ENCODE measurements around the gene PUSL1.
A peak's percentile ranks its signal among the peaks of the same experiment; 100 is the strongest.
"Not testable (repeated sequence)": the region's sequence is repeated elsewhere in the genome, so short reads cannot be mapped to it uniquely, and the experiment has no call there.

The PUSL1 gene

GRCh38 chr1:1310109-1310385 lies 1.6 kb downstream of the PUSL1 start:
- peaks cover 15% of the 10 kb centered on the region for H3K4me1 Mint-ChIP-seq
- H3K36me3 Mint-ChIP-seq, result peaks cover 3% of the 10 kb centered on the region
- H3K4me3 Mint-ChIP-seq, result peak overlapping the region; percentile 80
- H3K27me3 Mint-ChIP-seq, result no peaks in the 10 kb centered on the region
- H3K27ac Mint-ChIP-seq, result no peak overlapping the region
- no peaks in the 10 kb centered on the region for H3K9me3 Mint-ChIP-seq

DNA sequence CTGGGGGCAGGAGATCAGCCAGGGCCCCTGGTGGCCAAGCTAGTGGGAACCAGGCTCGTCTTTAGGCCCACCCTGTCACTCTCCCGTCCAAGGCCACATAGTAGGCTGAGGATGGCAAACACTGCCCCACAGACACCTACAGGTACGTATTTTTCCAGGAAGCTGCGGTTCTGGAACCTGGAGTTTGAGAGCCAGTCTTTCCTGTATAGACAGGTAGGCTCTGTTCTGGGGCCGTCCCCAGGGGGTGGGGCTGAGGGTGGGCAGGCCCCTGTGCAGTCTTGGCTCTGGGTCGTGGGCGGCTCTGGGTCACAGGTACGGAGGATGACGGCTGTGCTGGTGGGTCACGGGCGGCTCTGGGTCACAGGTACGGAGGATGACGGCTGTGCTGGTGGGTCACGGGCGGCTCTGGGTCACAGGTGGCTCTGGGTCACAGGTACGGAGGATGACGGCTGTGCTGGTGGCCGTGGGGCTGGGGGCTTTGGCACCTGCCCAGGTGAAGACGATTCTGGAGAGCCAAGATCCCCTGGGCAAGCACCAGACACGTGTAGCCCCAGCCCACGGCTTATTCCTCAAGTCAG lies 2.2 kb downstream of the PUSL1 start:
- no peaks in the 10 kb centered on the region for H3K9me3 Mint-ChIP-seq
- peak overlapping the region; percentile 61 for H3K4me3 Mint-ChIP-seq
- peaks cover 15% of the 10 kb centered on the region for H3K4me1 Mint-ChIP-seq
- H3K27me3 Mint-ChIP-seq, result no peaks in the 10 kb centered on the region
- H3K36me3 Mint-ChIP-seq, result peaks cover 3% of the 10 kb centered on the region
- H3K27ac Mint-ChIP-seq, result no peak overlapping the region

DNA sequence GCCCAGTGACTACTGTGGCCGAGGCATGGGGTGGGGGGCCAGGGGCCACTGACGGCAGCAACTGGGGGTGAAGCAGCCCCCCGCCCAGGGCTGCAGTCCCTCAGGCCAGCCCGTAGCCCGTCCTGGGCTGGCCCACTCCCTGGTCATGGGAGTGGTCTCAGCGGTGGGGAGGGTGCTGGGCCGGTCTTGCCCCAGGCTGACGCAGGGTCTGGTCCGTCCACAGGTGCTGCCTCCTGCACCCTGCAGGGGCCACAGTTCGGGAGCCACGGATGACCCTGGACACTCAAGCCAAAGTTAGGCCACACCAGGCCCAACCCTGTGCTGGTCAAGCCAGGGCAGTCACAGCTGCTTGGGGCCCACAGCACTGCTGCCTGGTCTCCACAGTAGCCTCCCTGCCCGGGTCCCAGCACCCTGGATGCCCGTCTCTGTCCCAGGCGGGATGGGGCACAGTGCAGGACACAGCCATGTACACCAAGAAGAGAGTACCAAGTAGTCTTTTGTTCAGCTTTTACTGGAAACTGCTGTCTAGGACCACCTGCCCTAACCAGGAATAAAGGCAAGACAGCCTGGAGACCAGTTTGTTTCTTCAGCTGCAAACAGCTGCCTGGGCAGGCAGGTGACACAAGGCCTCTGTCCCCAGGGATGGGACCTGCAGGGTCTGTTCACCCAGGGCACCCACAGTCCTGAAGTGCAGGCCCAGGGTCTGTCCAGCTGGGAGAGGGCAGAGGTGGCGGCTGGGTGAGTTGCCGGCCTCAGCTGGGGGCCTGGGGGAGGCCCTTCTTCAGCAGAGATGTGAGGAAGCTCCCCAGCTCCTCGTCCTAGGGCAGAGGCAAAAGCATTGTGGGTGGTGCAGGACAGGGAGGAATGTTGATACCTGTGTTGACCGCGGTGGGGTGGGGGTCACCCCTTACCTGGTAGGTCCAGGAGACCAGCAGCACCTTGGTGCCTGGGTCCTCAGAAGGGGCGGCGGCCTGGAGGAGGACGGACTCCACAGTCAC lies 3.0 kb downstream of the PUSL1 start:
- Mint-ChIP-seq H3K4me3 (no peak overlapping the region), H3K36me3 (peaks cover 3% of the 10 kb centered on the region), H3K9me3 (no peaks in the 10 kb centered on the region), H3K27ac (no peak overlapping the region), H3K27me3 (no peaks in the 10 kb centered on the region), H3K4me1 (peaks cover 8% of the 10 kb centered on the region)

DNA sequence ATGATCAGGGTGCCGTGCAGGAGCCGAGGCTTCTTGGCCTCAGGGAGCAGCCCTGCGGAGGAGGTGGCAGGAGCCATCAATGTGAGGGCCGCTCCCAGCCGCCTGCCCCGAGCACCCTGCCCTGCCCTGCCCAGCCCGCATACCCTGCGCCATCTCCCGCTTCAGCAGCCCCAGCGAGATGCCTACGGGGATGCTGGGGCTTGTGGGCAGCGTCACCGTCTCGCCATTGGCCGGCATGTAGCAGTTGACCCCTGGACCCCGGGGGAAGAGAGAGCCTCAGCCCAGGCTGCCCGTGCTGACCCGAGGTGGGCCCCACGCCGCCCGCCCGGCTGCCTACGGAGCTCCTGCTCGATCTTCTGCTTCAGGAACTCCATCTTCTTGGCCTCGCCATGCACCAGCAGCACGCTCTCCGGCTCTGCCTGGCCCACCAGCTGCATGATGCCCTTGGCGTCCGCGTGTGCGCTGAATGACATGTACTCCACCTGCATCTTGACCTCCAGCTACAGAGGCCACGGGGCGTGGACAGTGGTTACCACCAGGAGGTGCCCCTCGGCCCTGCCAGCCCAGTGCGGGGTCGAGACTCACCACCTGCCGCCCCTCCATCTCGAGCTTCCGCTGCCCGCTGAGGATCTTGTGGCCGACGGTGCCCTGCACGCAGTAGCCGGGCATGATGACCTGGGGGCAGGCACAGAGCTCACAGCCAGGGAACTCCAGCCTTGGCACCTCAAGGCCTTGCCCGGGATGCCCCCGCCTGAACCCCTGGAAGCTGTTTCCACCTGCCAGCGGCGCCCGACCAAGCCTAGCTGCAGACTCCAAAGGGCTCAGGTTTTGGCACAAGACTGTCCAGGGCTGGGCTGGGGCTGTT lies 4.3 kb downstream of the PUSL1 start:
- H3K27me3 Mint-ChIP-seq, result no peaks in the 10 kb centered on the region
- no peaks in the 10 kb centered on the region for H3K9me3 Mint-ChIP-seq
- H3K4me1 Mint-ChIP-seq, result no peaks in the 10 kb centered on the region
- H3K27ac Mint-ChIP-seq, result no peak overlapping the region
- no peak overlapping the region for H3K4me3 Mint-ChIP-seq
- H3K36me3 Mint-ChIP-seq, result peaks cover 6% of the 10 kb centered on the region

DNA sequence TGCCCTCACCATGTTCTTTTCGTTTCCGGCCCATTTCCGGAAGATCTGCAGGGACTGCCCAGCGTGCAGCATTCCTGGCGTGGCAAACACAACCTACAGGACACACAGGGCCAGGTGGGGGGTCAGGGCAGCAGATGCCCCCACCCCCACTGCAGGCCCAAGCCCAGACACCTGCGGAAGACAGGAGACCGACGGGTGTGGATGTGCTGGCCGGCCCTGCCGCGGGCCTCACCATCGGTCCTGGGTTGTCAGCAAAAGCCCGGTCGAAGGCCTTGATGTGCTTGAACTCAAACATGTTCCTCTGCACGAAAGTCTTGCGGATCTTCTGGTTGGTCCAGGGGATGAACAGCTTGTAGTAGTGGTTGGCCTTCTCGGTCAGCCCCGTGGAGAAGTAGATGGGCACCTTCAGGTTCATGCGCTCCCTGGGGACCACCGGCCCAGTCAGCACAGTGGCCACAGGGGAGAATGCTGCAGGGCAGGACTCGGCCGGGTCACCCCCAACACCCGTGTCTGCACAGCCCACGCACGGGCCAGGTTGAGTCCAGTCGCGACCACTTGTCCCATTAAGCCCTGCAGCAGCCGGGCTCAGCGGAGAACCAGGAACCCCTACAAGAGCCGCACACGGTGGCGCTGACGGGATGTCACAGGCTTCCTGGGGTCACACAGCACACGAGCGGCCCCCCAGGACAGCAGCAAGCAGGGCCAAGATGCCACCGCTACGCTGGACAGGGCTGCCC lies 5.3 kb downstream of the PUSL1 start:
- H3K36me3 Mint-ChIP-seq, result peaks cover 6% of the 10 kb centered on the region
- no peaks in the 10 kb centered on the region for H3K27me3 Mint-ChIP-seq
- H3K4me3 Mint-ChIP-seq, result no peak overlapping the region
- H3K4me1 Mint-ChIP-seq, result no peaks in the 10 kb centered on the region
- H3K9me3 Mint-ChIP-seq, result no peaks in the 10 kb centered on the region
- no peak overlapping the region for H3K27ac Mint-ChIP-seq

GRCh38 chr1:1314237-1314586 lies 5.8 kb downstream of the PUSL1 start:
- peaks cover 6% of the 10 kb centered on the region for H3K36me3 Mint-ChIP-seq
- H3K4me3 Mint-ChIP-seq, result no peak overlapping the region

DNA sequence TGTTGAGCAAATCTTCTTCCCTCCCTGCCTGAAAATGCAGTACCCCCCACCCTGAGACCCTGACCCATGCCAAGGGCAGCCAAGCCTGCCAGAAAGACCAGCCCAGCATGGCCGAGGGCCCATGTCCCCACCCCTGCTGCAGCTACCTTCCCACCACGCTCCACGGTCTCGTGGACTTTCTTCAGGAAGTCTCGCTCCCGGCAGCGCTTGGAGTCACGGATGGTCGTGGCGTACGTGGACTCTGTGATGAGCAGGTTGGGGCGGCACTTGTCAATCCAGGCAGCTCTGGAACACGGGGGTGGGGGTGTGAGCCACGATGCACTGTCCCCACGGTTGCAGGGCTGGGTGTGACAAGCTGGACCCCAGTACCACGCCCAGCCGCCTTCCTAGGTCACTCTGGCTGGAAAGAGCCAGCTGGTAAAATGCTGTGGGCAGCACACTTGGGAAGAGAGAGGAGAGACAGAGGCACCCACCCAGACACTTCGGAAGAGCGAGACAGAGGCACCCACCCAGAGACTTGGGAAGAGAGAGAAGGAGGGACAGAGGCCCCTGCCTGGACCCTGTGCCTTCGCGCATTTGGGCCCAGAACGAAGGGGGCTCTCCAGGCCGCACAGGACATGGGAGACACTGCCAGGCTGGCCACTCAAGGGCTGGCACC lies 6.4 kb downstream of the PUSL1 start:
- Mint-ChIP-seq H3K4me1 (no peaks in the 10 kb centered on the region), H3K36me3 (peaks cover 7% of the 10 kb centered on the region), H3K9me3 (no peaks in the 10 kb centered on the region), H3K27me3 (no peaks in the 10 kb centered on the region), H3K4me3 (no peak overlapping the region), H3K27ac (no peak overlapping the region)

More at GRCh38 chr1:1314237-1314586, 5.8 kb downstream of the PUSL1 start:
- H3K27ac Mint-ChIP-seq, result no peak overlapping the region
- H3K4me1 Mint-ChIP-seq, result no peaks in the 10 kb centered on the region
- H3K9me3 Mint-ChIP-seq, result no peaks in the 10 kb centered on the region
- H3K27me3 Mint-ChIP-seq, result no peaks in the 10 kb centered on the region

DNA sequence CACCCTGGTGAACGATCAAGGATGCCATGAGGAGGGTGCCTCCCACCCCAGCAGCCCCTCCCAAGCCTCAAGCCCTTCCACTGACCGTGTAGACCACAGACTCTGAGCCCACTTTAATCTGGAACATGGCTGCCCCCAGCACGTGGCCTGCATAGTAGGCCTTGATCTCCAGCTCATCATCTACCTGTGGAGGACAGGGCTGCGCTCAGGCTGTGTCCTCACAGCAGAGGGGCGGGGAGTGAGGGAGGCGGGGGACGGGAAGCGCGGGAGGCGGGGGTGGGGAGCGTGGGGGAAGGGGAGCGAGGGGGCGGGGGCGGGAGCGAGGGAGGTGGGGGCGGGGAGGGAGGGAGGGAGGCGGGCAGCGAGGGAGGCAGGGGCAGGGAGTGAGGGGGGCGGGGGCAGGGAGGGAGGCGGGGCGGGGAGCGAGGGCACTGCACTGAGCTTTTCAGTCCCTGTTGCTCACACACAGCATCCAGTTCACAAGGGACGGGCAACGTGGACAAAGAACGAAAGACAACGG lies 7.1 kb downstream of the PUSL1 start:
- H3K27me3 Mint-ChIP-seq, result no peaks in the 10 kb centered on the region
- no peaks in the 10 kb centered on the region for H3K4me1 Mint-ChIP-seq
- peaks cover 7% of the 10 kb centered on the region for H3K36me3 Mint-ChIP-seq
- no peak overlapping the region for H3K4me3 Mint-ChIP-seq
- H3K27ac Mint-ChIP-seq, result no peak overlapping the region
- no peaks in the 10 kb centered on the region for H3K9me3 Mint-ChIP-seq

DNA sequence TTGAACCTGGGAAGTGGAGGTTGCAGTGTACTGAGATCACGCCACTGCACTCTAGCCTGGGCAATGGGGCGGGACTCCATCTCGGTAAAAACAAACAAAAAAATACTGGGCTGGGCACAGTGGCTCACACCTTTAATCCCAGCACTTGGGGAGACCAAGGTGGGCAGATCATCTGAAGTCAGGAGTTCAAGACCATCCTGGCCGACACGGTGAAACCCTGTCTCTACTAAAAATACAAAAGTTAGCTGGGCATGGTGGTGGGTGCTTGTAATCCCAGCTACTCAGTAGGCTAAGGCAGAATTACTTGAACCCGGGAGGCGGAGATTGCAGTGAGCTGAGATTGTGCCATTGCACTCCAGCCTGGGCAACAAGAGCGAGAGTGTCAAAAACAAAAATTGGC lies 7.8 kb downstream of the PUSL1 start:
- H3K27me3 Mint-ChIP-seq, H3K4me1 Mint-ChIP-seq, H3K27ac Mint-ChIP-seq, H3K4me3 Mint-ChIP-seq, H3K9me3 Mint-ChIP-seq, H3K36me3 Mint-ChIP-seq: not testable (repeated sequence)

- no peak overlapping the region for H3K27ac Mint-ChIP-seq
- no peaks in the 10 kb centered on the region for H3K27me3 Mint-ChIP-seq
- no peaks in the 10 kb centered on the region for H3K9me3 Mint-ChIP-seq
- H3K4me3 Mint-ChIP-seq, result no peak overlapping the region
- peaks cover 9% of the 10 kb centered on the region for H3K36me3 Mint-ChIP-seq
- peaks cover 5% of the 10 kb centered on the region for H3K4me1 Mint-ChIP-seq
Measured at GRCh38 chr1:1317420-1317819, 9.0 kb downstream of the PUSL1 start.

GRCh38 chr1:1318131-1318652 lies 9.8 kb downstream of the PUSL1 start:
- Mint-ChIP-seq H3K4me1 (peaks cover 11% of the 10 kb centered on the region), H3K36me3 (peaks cover 9% of the 10 kb centered on the region), H3K9me3 (no peaks in the 10 kb centered on the region), H3K4me3 (no peak overlapping the region), H3K27ac (no peak overlapping the region), H3K27me3 (no peaks in the 10 kb centered on the region)

DNA sequence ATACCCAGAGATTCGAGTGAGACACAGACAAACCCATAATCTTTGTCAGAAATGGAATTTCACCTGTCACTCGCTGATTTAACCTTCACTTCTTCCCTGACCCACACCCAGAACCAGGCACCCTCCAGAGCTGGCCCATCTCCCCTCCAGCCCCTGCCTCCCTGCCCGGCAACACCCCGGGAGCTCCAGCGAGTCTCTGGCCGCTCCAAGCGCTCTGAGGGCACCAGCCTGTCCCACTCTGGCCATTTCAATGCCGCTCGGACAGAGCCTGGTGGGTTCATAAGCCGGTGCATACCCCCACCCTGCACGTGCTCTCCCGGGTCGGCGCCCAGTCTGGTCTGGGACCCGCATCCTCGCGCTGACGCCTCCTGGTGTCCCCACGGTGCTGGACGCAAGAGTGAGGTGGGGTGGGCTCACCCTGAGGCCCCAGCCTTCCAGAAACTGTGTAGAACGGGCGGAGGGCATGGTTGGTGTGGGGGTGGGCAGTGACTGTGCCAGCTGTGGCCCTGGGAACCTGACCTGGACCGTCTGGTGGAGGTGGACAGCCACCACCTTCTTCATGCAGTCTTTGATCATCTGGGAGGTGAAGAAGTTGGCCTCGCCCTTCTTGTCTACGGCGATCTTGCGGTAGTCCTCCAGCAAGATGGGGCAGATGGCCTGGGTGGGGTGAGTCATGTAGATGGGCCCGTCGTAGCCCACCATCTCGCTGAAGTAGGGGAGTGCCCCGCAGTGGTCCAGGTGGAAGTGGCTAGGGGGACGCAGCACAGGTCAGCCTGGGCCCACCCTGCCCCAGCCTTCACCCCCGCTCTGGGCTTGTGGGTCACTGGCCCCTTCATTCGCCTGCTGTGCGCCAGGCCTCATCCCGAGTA lies 10.6 kb downstream of the PUSL1 start:
- H3K4me1 Mint-ChIP-seq, result peaks cover 16% of the 10 kb centered on the region
- no peaks in the 10 kb centered on the region for H3K9me3 Mint-ChIP-seq
- H3K27me3 Mint-ChIP-seq, result no peaks in the 10 kb centered on the region
- H3K4me3 Mint-ChIP-seq, result no peak overlapping the region
- H3K27ac Mint-ChIP-seq, result no peak overlapping the region
- peaks cover 8% of the 10 kb centered on the region for H3K36me3 Mint-ChIP-seq

DNA sequence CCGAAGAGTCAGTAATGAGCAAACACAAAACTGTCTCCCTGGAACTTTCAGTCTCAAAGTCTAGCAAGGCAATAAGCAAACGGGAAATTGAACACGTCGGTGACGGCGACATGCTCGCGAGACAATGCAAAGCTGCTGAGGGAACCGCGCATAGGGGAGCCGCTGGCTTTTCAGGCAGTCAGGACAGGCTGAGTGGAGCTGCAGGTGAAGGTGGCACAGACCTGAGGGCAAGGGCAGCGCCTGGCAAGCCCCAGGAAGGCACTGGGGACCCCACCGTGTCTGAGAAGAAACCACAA lies 11.2 kb downstream of the PUSL1 start:
- Mint-ChIP-seq H3K27ac (no peak overlapping the region), H3K4me3 (no peak overlapping the region), H3K27me3 (no peaks in the 10 kb centered on the region), H3K9me3 (no peaks in the 10 kb centered on the region), H3K36me3 (peaks cover 8% of the 10 kb centered on the region), H3K4me1 (peaks cover 16% of the 10 kb centered on the region)

Data from activated naive CD4-positive, alpha-beta T cell treated with anti-CD3 and anti-CD28 coated beads, Interleukin-2, amount 50 U/mL, for 24 hours (primary cell).